GM12878 (cell line): ENCODE data around the gene ATP2A3. TPM values are rescaled to one million over a fixed set of nuclear protein-coding genes. Genes with fewer than 3 reads are reported as not detected.

Experiments
- IKZF2 ChIP-seq, 2 experiments: fragments of 450-650 bp; IDR thresholded peaks; 2 replicates each; pipeline ENCODE4 v1.6.1; 2017; ENCODE audit warnings: mild to moderate bottlenecking in 2 of 2, moderate library complexity in 2 of 2
- NR2F1 ChIP-seq: fragments of 450-650 bp; conservative IDR thresholded peaks from 2 replicates; pipeline ENCODE4 v1.6.1; 2017; ENCODE audit warnings: mild to moderate bottlenecking
- RUNX3 ChIP-seq: IDR thresholded peaks from 2 replicates; pipeline ENCODE4 v1.6.1; 2012; ENCODE audit warnings: low read length, inconsistent platforms
- SPI1 ChIP-seq: IDR thresholded peaks from 2 replicates; pipeline ENCODE4 v1.6.1; 2011; ENCODE audit warnings: low read depth, mild to moderate bottlenecking, low read length, moderate library complexity, borderline replicate concordance; ENCODE audit not compliant: insufficient read depth
- SUZ12 ChIP-seq: fragments of 200-600 bp; sonication (generic); IDR thresholded peaks from one replicate; pipeline ENCODE4 v1.6.1; 2018; ENCODE audit warnings: antibody characterized with exemption, mild to moderate bottlenecking; ENCODE audit not compliant: unreplicated experiment
- TAF1 ChIP-seq: IDR thresholded peaks from 2 replicates; pipeline ENCODE4 v1.6.1; 2011; ENCODE audit warnings: mild to moderate bottlenecking, low read depth, low read length, borderline replicate concordance
- TCF3 ChIP-seq: IDR thresholded peaks from 2 replicates; pipeline ENCODE4 v1.6.1; 2012; ENCODE audit warnings: low read depth, mild to moderate bottlenecking, low read length, borderline replicate concordance; ENCODE audit not compliant: insufficient read depth
- USF2 ChIP-seq: IDR thresholded peaks from 2 replicates; pipeline ENCODE4 v1.6.1; 2011; ENCODE audit warnings: low read depth, low read length, improper control_type of control experiment, borderline replicate concordance
- ZBTB11 ChIP-seq: fragments of 450-650 bp; formaldehyde crosslinking; IDR thresholded peaks from 2 replicates; pipeline ENCODE4 v1.5.0; 2022; ENCODE audit warnings: mild to moderate bottlenecking, missing genetic modification characterization
- polyA plus RNA-seq, 11 experiments: library from polyadenylated mRNA; depleted of rRNA in 4 of 11; unstranded in 6 of 11; stranded (reverse) in 5 of 11; fragments of >200 nt; fragmentation: Nextera tagmentation in 4 of 11; fragmentation: Illumina TruSeq in 1 of 11; extraction: Ambion mirVana in 4 of 11; extraction: Trizol in 1 of 11; gene quantifications; 1 replicate in 1 of 11; 2 replicates in 10 of 11; pipeline versions ENCODE4 v1.2.1 to v1.2.3, GENCODE V29; 2011 to 2016; ENCODE audit warnings: inconsistent platforms in 2 of 11, missing spikeins in 2 of 11, low read depth in 1 of 11
- total RNA-seq, 4 experiments: library from RNA; depleted of rRNA in 3 of 4; stranded (reverse); fragments of >200 nt in 3 of 4; fragmentation: Illumina TruSeq in 1 of 4; extraction: Trizol in 1 of 4; gene quantifications; 2 replicates each; pipeline versions ENCODE4 v1.2.1 to v1.2.3, GENCODE V29; 2013 to 2021

ATP2A3 gene
- total and polyA plus RNA-seq, 10 of the 15 experiments (the other 5 are each of a cell fraction or from before 2014, with no cell fraction given): 1.0 to 99.2 (median 37.9) TPM

GRCh38 chr17:3965118-3965800 is 1.0 kb upstream of the ATP2A3 start (continued):
- TF ChIP-seq SUZ12 (no peak), SPI1 (peak; percentile 62), TAF1 (0 out of 2 replicates have a peak, but pooled peaks have one; percentile 29), ZBTB11 (CRISPR knock-in tag) (no peak), RUNX3 (peak; percentile 57), IKZF2 (IDR thresholded peaks at IDR 0.05) (peak; percentile 8 to 31; a peak in 1 of 4 replicates), USF2 (no peak), TCF3 (no peak), NR2F1 (peak; percentile 49; the same call in 1 of the 2 replicates)
